Ecto neural progenitor cell (in vitro differentiated cells): ENCODE measurements around the gene ARMCX1.
"Not testable (repeated sequence)": the region's sequence is repeated elsewhere in the genome, so short reads cannot be mapped to it uniquely, and the experiment has no call there.

Source experiments
- DNase-seq: peaks from one replicate; pipeline ENCODE4 v3.0.0-alpha.2; 2018; ENCODE audit warnings: low spot score

Gene ARMCX1

GRCh38 chrX:101550362-101550750 lies at the start of gene ARMCX1:
TSS of gene ARMCX1 (plus strand) at chrX:101550547. CDS start at chrX:101552931, 2,384 bp downstream.
- DNase-seq: peak; percentile 71

- not testable (repeated sequence) for DNase-seq
These were observed 47.4 kb upstream of the ARMCX1 start for GRCh38 chrX:101502929-101503328.

GRCh38 chrX:101507372-101507771 lies 43.0 kb upstream of the ARMCX1 start:
- DNase-seq: no peak

- no peak for DNase-seq
These were observed 42.4 kb upstream of the ARMCX1 start for GRCh38 chrX:101507986-101508385.

- no peak for DNase-seq
These were observed 19.4 kb upstream of the ARMCX1 start for GRCh38 chrX:101530944-101531343.

GRCh38 chrX:101539116-101539515 lies 11.2 kb upstream of the ARMCX1 start:
- DNase-seq: no peak

- peak; percentile 63 for DNase-seq
These were observed 518 bp downstream of the ARMCX1 start for GRCh38 chrX:101550751-101551379.

- DNase-seq: no peak
These were observed 1.0 kb downstream of the ARMCX1 start for GRCh38 chrX:101551380-101551767.

- no peak for DNase-seq
These were observed 2.4 kb downstream of the ARMCX1 start for GRCh38 chrX:101552714-101553113.

- no peak for DNase-seq
These were observed 14.3 kb downstream of the ARMCX1 start for GRCh38 chrX:101564651-101565050.

GRCh38 chrX:101595739-101596419 lies 45.5 kb downstream of the ARMCX1 start:
- peak; percentile 37 for DNase-seq

- not testable (repeated sequence) for DNase-seq
These were observed 49.2 kb downstream of the ARMCX1 start for GRCh38 chrX:101599592-101599991.

- no peak for DNase-seq
These were observed 51.7 kb downstream of the ARMCX1 start for GRCh38 chrX:101602077-101602476.
